Esophagus squamous epithelium (tissue), 5 donors: ENCODE measurements around the gene STX3. TPM values are rescaled to one million over a fixed set of nuclear protein-coding genes. Genes with fewer than 3 reads are reported as not detected.

Experiments
- DNase-seq: peaks from one replicate; lab custom pipeline; 2025; lab: John Stamatoyannopoulos, UW
- H3K27ac ChIP-seq, 4 donors: fragments of 200-600 bp; sonication (generic); one replicate each; pipeline ENCODE4 v1.5.1; 2016 to 2019; ENCODE audit warnings: mild to moderate bottlenecking in 1 of 4
- H3K27me3 ChIP-seq, 4 donors: fragments of 200-600 bp; sonication (generic); 1 replicate in 3 of 4; 2 replicates in 1 of 4; pipeline versions ENCODE4 v1.5.1 to v1.6.0; 2017 to 2021; ENCODE audit warnings: antibody characterized with exemption in 1 of 4
- H3K36me3 ChIP-seq, 3 donors: fragments of 200-600 bp; sonication (generic); one replicate each; pipeline ENCODE4 v1.5.1; 2016 to 2019
- H3K4me1 ChIP-seq, 3 donors: fragments of 200-600 bp; sonication (generic); one replicate each; pipeline ENCODE4 v1.5.1; 2017 to 2019
- H3K4me3 ChIP-seq, 4 donors: fragments of 200-600 bp; sonication (generic); 1 replicate in 3 of 4; 2 replicates in 1 of 4; pipeline ENCODE4 v1.5.1; 2016 to 2019; ENCODE audit warnings: mild to moderate bottlenecking in 2 of 4, moderate library complexity in 1 of 4
- H3K9me3 ChIP-seq, 3 donors: fragments of 200-600 bp; sonication (generic); one replicate each; pipeline ENCODE4 v1.5.1; 2016 to 2019
- CTCF ChIP-seq, 6 experiments: fragments of 450-650 bp in 4 of 6; fragments of 200-600 bp in 2 of 6; sonication (generic) in 2 of 6; IDR thresholded peaks; one replicate each; pipeline ENCODE4 v1.5.1; 2016 to 2019; ENCODE audit warnings: antibody characterized with exemption in 6 of 6, mild to moderate bottlenecking in 4 of 6, moderate library complexity in 4 of 6
- POLR2A ChIP-seq, 4 donors: fragments of 450-650 bp; IDR thresholded peaks; one replicate each; pipeline ENCODE4 v1.6.1; 2017; ENCODE audit warnings: antibody characterized with exemption in 4 of 4, mild to moderate bottlenecking in 4 of 4, moderate library complexity in 3 of 4
- WGBS, 2 donors: methylation state at CpG; one replicate each; pipeline ENCODE4 v1.1.5; 2018; 5-methylcytosine and 5-hydroxymethylcytosine counted together
- intact Hi-C: fragments of 100-400 bp; cut with DNase I; formaldehyde crosslinking; loops from one replicate; pipeline ENCODE4 v1.15.0; 2022
- total RNA-seq, 4 donors: library from RNA; depleted of rRNA; stranded (reverse); fragments of >200 nt; gene quantifications; one replicate each; pipeline ENCODE4 v1.1.0, GENCODE V29; 2016
- donor health status: DM: yes; HTN: yes; CAD: no.

Gene STX3
- total RNA-seq, 4 donors from 2014 or later: 12.9 to 25.6 (median 19.3) TPM

DNA sequence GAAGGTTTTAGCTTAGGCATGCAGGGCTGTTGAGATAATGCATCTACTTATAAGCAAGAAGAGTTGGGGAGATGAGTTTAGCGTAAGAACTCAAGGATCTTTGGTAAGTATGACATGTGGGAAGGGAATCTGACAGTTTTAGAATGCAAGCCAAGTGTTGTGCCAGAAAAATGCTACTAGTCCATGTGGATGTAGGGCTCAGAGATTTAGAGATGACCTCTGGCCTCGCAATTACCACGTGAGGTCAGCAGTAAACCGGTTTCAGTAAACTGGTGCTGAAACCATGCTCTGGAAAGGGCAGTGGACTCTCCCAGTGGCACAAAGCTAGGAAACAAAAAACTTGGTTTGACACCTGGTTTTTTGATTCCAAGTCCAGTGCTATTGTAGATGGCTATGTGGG, 36.5 kb downstream of the STX3 start:
- no peaks in the 10 kb centered on the region for H3K9me3 ChIP-seq
- peaks cover 11 to 95% (median 23%) of the 10 kb centered on the region in 3 donors for H3K36me3 ChIP-seq
- no peaks in the 10 kb centered on the region for H3K27me3 ChIP-seq
- 90 to 92% methylated on average over 4 of the region's 4 CpGs for WGBS, 2 donors
- no peak overlapping the region for H3K4me3 ChIP-seq
- TF ChIP-seq CTCF (IDR thresholded peaks at IDR 0.05) (no peak), POLR2A (IDR thresholded peaks at IDR 0.05) (no peak)
- DNase-seq: no peak
- intact Hi-C loops: no loop called here
- no peak overlapping the region for H3K27ac ChIP-seq
- H3K4me1 ChIP-seq: peaks cover 0 to 12% (median 6%) of the 10 kb centered on the region in 3 donors

- intact Hi-C loops: no loop called here
- TF ChIP-seq CTCF (IDR thresholded peaks at IDR 0.05) (no peak), POLR2A (IDR thresholded peaks at IDR 0.05) (no peak)
- 40 to 97% methylated on average over 1 of the region's 1 CpG for WGBS, 2 donors
- H3K27me3 ChIP-seq: no peaks in the 10 kb centered on the region
- peaks cover 0 to 3% (median 0%) of the 10 kb centered on the region in 3 donors for H3K4me1 ChIP-seq
- peaks cover 11 to 100% (median 23%) of the 10 kb centered on the region in 3 donors for H3K36me3 ChIP-seq
- no peak overlapping the region for H3K4me3 ChIP-seq
- no peak for DNase-seq
- H3K27ac ChIP-seq: no peak overlapping the region
- no peaks in the 10 kb centered on the region for H3K9me3 ChIP-seq
These were observed 37.3 kb downstream of the STX3 start for GRCh38 chr11:59792507-59792906.

DNA sequence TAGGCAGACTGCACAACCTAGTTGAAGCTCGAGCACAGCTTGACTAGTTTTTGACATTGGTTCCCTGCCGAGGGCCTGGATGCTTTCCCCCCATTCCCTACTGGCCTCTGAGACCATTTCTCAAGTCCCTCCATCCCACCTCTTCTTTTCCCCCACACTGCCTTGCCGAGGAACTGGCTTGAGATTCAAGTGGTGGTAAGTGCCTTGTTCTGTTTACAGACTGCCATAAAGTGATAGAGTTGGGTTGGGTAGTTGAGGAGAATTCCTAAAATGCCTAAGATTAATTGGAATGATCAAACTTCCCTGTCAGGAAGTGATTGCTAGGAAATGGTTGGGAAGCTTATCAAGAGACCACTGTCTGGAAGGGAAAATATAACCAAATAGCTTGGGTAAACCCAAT, 39.2 kb downstream of the STX3 start:
- DNase-seq: no peak
- Histone ChIP-seq H3K27ac (no peak overlapping the region), H3K9me3 (no peaks in the 10 kb centered on the region), H3K27me3 (no peaks in the 10 kb centered on the region), H3K4me3 (no peak overlapping the region), H3K36me3 (peaks cover 11 to 96% (median 20%) of the 10 kb centered on the region in 3 donors), H3K4me1 (no peaks in the 10 kb centered on the region)
- TF ChIP-seq CTCF (IDR thresholded peaks at IDR 0.05) (no peak), POLR2A (IDR thresholded peaks at IDR 0.05) (no peak)
- WGBS, 2 donors: 79 to 87% methylated on average over 2 to 3 of the region's 3 CpGs
- intact Hi-C loops: no loop called here

- 57 to 63% methylated on average over 7 of the region's 7 CpGs for WGBS, 2 donors
- intact Hi-C loops: loop anchor here (5.0 to 10.0 kb wide), 2 partner anchors 48 to 126 kb away; no protein-coding TSS in a partner anchor
- peaks cover 0 to 24% (median 3%) of the 10 kb centered on the region in 3 donors for H3K4me1 ChIP-seq
- H3K27ac ChIP-seq: peak overlapping the region in 3 of 4 donors; percentile 7 to 37 (median 25)
- H3K9me3 ChIP-seq: no peaks in the 10 kb centered on the region
- H3K4me3 ChIP-seq: no peak overlapping the region
- H3K36me3 ChIP-seq: peaks cover 2 to 75% (median 3%) of the 10 kb centered on the region in 3 donors
- H3K27me3 ChIP-seq: no peaks in the 10 kb centered on the region
- DNase-seq: no peak
- no peak for TF ChIP-seq CTCF (IDR thresholded peaks at IDR 0.05)
- TF ChIP-seq POLR2A (IDR thresholded peaks at IDR 0.05): no peak
These were observed 45.3 kb downstream of the STX3 start for GRCh38 chr11:59800390-59801025.

GRCh38 chr11:59801160-59801706, 46.1 kb downstream of the STX3 start:
- Histone ChIP-seq H3K9me3 (no peaks in the 10 kb centered on the region), H3K27ac (peak overlapping the region in 3 of 4 donors; percentile 7 to 37 (median 25)), H3K27me3 (no peaks in the 10 kb centered on the region), H3K4me3 (no peak overlapping the region), H3K4me1 (peaks cover 0 to 24% (median 3%) of the 10 kb centered on the region in 3 donors), H3K36me3 (peaks cover 0 to 75% (median 4%) of the 10 kb centered on the region in 3 donors)
- 25 to 29% methylated on average over 2 of the region's 2 CpGs for WGBS, 2 donors
- no peak for TF ChIP-seq CTCF (IDR thresholded peaks at IDR 0.05)
- TF ChIP-seq POLR2A (IDR thresholded peaks at IDR 0.05): no peak
- no peak for DNase-seq
- intact Hi-C loops: loop anchor here (5.0 to 10.0 kb wide), 2 partner anchors 49 to 126 kb away; no protein-coding TSS in a partner anchor
